ENCODE results near the gene ATG7.

GRCh38 chr3:11549580-11550140 lies 277.5 kb downstream of the ATG7 start:
- TF ChIP-seq POLR2A (IDR thresholded peaks at IDR 0.05; ENCODE audit: low read depth, low read length), result no peak
- no peak for TF ChIP-seq POLR2AphosphoS5 (IDR thresholded peaks at IDR 0.05; ENCODE audit: low read depth, low read length)
- TF ChIP-seq TAF1 (IDR thresholded peaks at IDR 0.05; ENCODE audit: borderline replicate concordance, low read depth, low read length), result no peak

All from GM12892 (cell line).